Measurements from ENCODE around the gene IGF1R.

- no peak for TF ChIP-seq POLR2A (IDR thresholded peaks at IDR 0.05)
- no peak for TF ChIP-seq CTCF (IDR thresholded peaks at IDR 0.05)
Observed at GRCh38 chr15:98957655-98958054, 309.3 kb downstream of the IGF1R start.
